ENCODE measurements around the gene CR1L.

- TF ChIP-seq CTCF (IDR thresholded peaks at IDR 0.05; ENCODE audit: poor library complexity): no peak
- TF ChIP-seq EZH2 (IDR thresholded peaks at IDR 0.05; ENCODE audit: borderline replicate concordance): no peak
Observed at GRCh38 chr1:207676153-207676552, 31.2 kb downstream of the CR1L start.
